ENCODE measurements around the gene DGLUCY. TPM values are rescaled to one million over a fixed set of nuclear protein-coding genes. Genes with fewer than 3 reads are reported as not detected.
"Not testable (repeated sequence)": the region's sequence is repeated elsewhere in the genome, so short reads cannot be mapped to it uniquely, and the experiment has no call there.

The DGLUCY gene
- total RNA-seq, 2 experiments from 2014 or later = 46.3 to 55.2 TPM

DNA sequence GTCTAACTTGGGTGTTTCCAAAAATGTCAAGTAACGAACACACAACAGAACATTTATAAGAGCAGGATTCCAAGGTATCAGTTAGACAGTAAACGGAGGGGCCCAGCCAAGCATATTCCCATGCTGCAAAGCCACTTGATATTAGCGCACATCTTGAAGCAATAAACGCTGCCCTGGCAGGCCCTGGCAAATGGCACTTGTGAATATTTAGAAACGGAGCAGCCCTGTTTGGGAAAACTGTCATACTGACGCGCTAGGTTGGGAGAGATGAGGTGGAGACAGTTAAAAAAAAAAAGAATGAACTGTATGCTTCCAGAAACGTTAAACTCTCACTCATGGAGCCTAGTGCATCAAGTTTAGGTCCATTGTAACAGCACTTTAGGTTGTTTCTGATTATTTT, 9.3 kb downstream of the DGLUCY start:
- Mint-ChIP-seq H3K4me1 (peaks cover 46% of the 10 kb centered on the region), H3K27ac (no peak overlapping the region), H3K27me3 (no peaks in the 10 kb centered on the region), H3K9me3 (ENCODE audit: low read depth) (peaks cover 5% of the 10 kb centered on the region), H3K4me3 (no peak overlapping the region), H3K36me3 (ENCODE audit: low read depth) (peaks cover 52% of the 10 kb centered on the region)
- ATAC-seq = no peak
- ChIA-PET POLR2A (no interaction called here), CTCF (interaction anchor here (1.7 kb wide), 1 partner anchor 16 kb away, joined by 5 read pairs; no protein-coding TSS in a partner anchor)
- DNase-seq = no peak
- intact Hi-C loops (cut with DNase I, micrococcal nuclease) = no loop called here

DNA sequence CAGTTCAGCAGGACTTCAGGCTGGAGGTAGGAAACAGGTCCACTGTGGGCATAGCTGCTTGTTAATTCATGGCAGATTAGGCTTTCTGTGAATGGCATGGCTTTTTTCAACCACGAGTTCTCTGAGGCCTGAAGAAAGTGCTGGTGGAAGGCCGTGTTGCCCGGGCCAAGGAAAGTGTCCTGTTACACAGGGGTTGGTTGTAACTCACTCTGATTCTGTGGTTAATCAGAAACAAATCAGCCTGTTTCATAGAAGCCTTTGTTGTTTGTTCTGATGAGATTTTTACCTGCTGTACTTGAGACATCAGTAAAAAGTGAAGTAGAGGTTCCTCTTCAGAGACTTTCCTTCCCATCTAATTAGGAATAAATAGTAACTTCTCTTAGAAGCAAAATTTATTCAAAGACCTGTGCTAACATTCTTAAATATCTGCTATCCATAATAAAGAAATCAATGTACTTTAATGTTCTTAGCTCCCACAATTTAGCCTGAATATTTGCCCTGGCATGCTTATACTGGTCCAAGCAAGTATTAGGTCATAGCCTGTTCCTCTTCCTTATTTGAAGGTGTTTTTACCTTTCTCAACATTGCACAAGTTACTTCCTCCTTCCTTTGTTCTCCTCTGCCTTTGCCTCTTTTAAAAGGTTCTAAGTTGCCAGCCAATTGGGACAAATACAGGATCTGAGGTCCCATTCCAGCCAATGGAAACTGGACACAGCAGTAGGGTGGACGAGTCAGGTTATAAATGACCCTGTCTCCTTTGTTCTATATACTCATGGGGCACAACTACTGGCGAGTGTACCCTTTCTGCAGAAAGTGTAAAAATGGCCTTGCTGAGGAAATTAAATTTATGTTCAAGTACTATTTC, 10.8 kb downstream of the DGLUCY start:
- POLR2A ChIA-PET; DNase-seq; ATAC-seq; intact Hi-C loops (cut with DNase I, micrococcal nuclease); H3K27me3 Mint-ChIP-seq; H3K4me3 Mint-ChIP-seq; H3K9me3 Mint-ChIP-seq (ENCODE audit: low read depth); H3K27ac Mint-ChIP-seq: not testable (repeated sequence)
- H3K36me3 Mint-ChIP-seq (ENCODE audit: low read depth) = peaks cover 38% of the 10 kb centered on the region
- CTCF ChIA-PET = interaction anchor here (1.7 kb wide), 1 partner anchor 18 kb away, joined by 5 read pairs; no protein-coding TSS in a partner anchor
- H3K4me1 Mint-ChIP-seq = peaks cover 37% of the 10 kb centered on the region

DNA sequence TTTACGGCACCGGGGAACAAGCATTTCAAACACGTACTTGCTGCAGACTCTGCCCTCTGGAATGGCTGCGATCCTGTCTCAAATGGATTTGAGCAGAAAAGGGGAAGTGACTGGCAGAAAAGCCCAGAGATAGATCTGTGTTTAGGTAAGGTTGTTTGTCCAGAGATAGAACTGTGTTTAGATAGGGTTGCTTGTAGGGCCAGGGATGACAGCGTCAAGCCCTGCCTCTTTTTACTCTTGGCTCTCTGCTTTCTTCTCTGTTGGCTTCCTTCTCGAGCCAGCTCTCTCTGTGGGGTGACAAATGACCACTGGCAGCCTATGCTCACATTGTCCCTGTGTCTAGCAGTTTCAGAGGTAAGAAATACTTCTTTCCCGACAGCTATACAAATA, 11.4 kb downstream of the DGLUCY start:
- DNase-seq (no peak), ATAC-seq (no peak)
- no peaks in the 10 kb centered on the region for H3K9me3 Mint-ChIP-seq (ENCODE audit: low read depth)
- H3K4me1 Mint-ChIP-seq = peaks cover 32% of the 10 kb centered on the region
- no peak overlapping the region for H3K4me3 Mint-ChIP-seq
- H3K27ac Mint-ChIP-seq = no peak overlapping the region
- CTCF ChIA-PET = no interaction called here
- POLR2A ChIA-PET = no interaction called here
- intact Hi-C loops (cut with DNase I, micrococcal nuclease) = no loop called here
- no peaks in the 10 kb centered on the region for H3K27me3 Mint-ChIP-seq
- H3K36me3 Mint-ChIP-seq (ENCODE audit: low read depth) = peaks cover 33% of the 10 kb centered on the region

- Mint-ChIP-seq H3K9me3 (ENCODE audit: low read depth) (no peaks in the 10 kb centered on the region), H3K4me1 (peaks cover 29% of the 10 kb centered on the region), H3K27ac (no peak overlapping the region), H3K36me3 (ENCODE audit: low read depth) (peaks cover 31% of the 10 kb centered on the region), H3K4me3 (no peak overlapping the region), H3K27me3 (no peaks in the 10 kb centered on the region)
- no peak for DNase-seq
- no peak for ATAC-seq
- POLR2A ChIA-PET = no interaction called here
- CTCF ChIA-PET = no interaction called here
- intact Hi-C loops (cut with DNase I, micrococcal nuclease) = no loop called here
Observed at GRCh38 chr14:91125801-91126200, 11.9 kb downstream of the DGLUCY start.

GRCh38 chr14:91126761-91127160, 12.9 kb downstream of the DGLUCY start:
- CTCF ChIA-PET = interaction anchor here (1.4 kb wide), 1 partner anchor 12 kb away, joined by 3 read pairs; no protein-coding TSS in a partner anchor
- POLR2A ChIA-PET = no interaction called here
- DNase-seq = no peak
- peaks cover 25% of the 10 kb centered on the region for H3K4me1 Mint-ChIP-seq
- intact Hi-C loops (cut with DNase I, micrococcal nuclease) = no loop called here
- H3K36me3 Mint-ChIP-seq (ENCODE audit: low read depth) = peaks cover 33% of the 10 kb centered on the region
- no peak for ATAC-seq
- H3K9me3 Mint-ChIP-seq (ENCODE audit: low read depth) = no peaks in the 10 kb centered on the region
- H3K27ac Mint-ChIP-seq = no peak overlapping the region
- H3K4me3 Mint-ChIP-seq = no peak overlapping the region
- H3K27me3 Mint-ChIP-seq = no peaks in the 10 kb centered on the region

DNA sequence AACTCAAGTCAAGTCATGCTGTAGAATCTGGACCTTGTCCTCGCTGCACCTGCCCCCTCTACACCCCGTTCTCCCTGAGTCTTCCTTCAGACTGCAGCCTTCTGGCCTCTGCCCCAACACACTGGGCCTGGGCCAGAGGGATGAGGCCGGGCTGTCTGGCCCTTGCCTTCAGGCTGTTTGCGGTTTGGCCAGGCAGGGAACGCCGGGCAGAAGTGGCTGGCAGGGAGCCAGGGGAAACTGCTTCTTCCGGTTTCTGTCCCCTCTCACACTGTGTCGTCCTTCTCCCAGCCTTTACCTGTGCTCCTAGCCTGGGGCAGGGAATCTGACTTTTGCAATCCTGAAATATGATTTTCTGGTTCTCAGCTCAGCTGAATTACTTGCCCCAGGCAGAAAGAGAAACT, 13.5 kb downstream of the DGLUCY start:
- intact Hi-C loops (cut with DNase I, micrococcal nuclease) = no loop called here
- DNase-seq (no peak), ATAC-seq (no peak)
- H3K4me3 Mint-ChIP-seq = no peak overlapping the region
- H3K27me3 Mint-ChIP-seq = no peaks in the 10 kb centered on the region
- peaks cover 38% of the 10 kb centered on the region for H3K36me3 Mint-ChIP-seq (ENCODE audit: low read depth)
- H3K4me1 Mint-ChIP-seq = peaks cover 23% of the 10 kb centered on the region
- no peaks in the 10 kb centered on the region for H3K9me3 Mint-ChIP-seq (ENCODE audit: low read depth)
- H3K27ac Mint-ChIP-seq = no peak overlapping the region
- ChIA-PET CTCF (interaction anchor here (0.6 to 1.4 kb wide), 3 partner anchors 12 to 52 kb away, joined by 3 to 5 read pairs (median 5); no protein-coding TSS in a partner anchor), POLR2A (interaction anchor here (1.1 kb wide), 1 partner anchor 158 kb away, joined by 3 read pairs; no protein-coding TSS in a partner anchor)

- Mint-ChIP-seq H3K4me3 (no peak overlapping the region), H3K27ac (no peak overlapping the region), H3K4me1 (peaks cover 20% of the 10 kb centered on the region), H3K36me3 (ENCODE audit: low read depth) (peaks cover 38% of the 10 kb centered on the region), H3K9me3 (ENCODE audit: low read depth) (no peaks in the 10 kb centered on the region), H3K27me3 (no peaks in the 10 kb centered on the region)
- no peak for ATAC-seq
- intact Hi-C loops (cut with DNase I, micrococcal nuclease) = no loop called here
- no peak for DNase-seq
- ChIA-PET CTCF (interaction anchor here (0.7 kb wide), 1 partner anchor 51 kb away, joined by 5 read pairs; no protein-coding TSS in a partner anchor), POLR2A (interaction anchor here (1.1 kb wide), 1 partner anchor 158 kb away, joined by 3 read pairs; no protein-coding TSS in a partner anchor)
Observed at GRCh38 chr14:91127924-91128323, 14.1 kb downstream of the DGLUCY start.

DNA sequence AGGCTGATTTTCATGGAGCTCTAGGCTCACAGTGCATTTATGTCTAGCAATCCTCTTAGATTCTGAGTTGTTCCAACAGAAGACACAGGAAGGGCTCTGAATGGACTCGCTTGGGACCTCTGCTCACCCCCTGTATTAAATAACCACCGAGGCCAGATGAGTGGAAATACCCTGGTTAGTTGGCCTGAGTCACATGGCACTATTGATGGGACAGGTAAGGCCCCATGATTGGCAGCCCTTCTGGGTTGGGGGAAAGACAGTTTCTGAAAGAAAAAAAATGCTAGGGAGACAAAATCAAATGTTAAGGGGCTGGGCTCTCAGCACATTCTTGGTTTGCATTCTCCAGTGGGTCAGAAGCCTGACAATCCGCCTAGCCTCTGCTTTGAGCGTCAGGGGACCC, 14.8 kb downstream of the DGLUCY start:
- Mint-ChIP-seq H3K27ac (no peak overlapping the region), H3K36me3 (ENCODE audit: low read depth) (peaks cover 39% of the 10 kb centered on the region), H3K4me1 (peaks cover 19% of the 10 kb centered on the region), H3K4me3 (no peak overlapping the region), H3K27me3 (no peaks in the 10 kb centered on the region), H3K9me3 (ENCODE audit: low read depth) (no peaks in the 10 kb centered on the region)
- POLR2A ChIA-PET = no interaction called here
- DNase-seq (no peak), ATAC-seq (no peak)
- CTCF ChIA-PET = no interaction called here
- intact Hi-C loops (cut with DNase I, micrococcal nuclease) = no loop called here

DNA sequence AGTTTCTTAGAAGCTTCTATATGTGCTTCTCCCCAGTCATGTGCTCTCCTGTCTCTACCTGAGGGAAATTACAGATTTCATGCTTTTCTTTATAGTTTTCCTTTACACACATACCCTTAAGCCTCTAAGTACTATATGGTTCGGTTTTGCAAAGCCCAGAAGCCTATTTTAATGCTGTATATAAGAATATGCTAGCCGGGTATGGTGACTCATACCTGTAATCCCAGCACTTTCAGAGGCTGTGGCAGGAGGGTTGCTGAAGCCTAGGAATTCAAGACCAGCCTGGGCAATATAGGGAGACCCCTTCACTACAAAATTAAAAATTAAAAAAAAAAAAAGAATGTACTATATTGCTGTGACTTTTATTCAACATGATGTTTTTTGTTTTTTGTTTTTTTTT, 15.4 kb downstream of the DGLUCY start:
- Mint-ChIP-seq H3K9me3 (ENCODE audit: low read depth) (no peaks in the 10 kb centered on the region), H3K36me3 (ENCODE audit: low read depth) (peaks cover 39% of the 10 kb centered on the region), H3K27ac (no peak overlapping the region), H3K4me1 (peaks cover 16% of the 10 kb centered on the region), H3K4me3 (no peak overlapping the region), H3K27me3 (no peaks in the 10 kb centered on the region)
- DNase-seq = no peak
- no peak for ATAC-seq
- POLR2A ChIA-PET = no interaction called here
- CTCF ChIA-PET = no interaction called here
- intact Hi-C loops (cut with DNase I, micrococcal nuclease) = no loop called here

DNA sequence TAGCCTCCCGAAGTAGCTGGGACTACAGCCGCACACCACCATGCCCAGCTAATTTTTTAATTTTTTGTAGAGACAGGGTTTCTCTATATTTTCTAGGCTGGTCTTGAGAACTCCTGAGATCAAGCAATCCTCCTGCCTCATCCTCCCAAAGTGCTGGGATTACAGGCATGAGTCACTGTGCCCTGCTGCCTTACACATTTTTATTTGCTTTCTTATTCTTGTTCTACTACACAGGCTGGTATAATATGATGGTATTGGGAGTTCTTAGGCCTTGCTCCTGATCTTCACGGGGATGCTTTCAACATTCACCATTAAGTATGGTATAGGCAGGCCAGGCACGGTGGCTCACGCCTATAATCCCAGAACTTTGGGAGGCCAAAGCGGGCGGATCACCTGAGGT, 21.2 kb downstream of the DGLUCY start:
- intact Hi-C loops (cut with DNase I, micrococcal nuclease) = no loop called here

GRCh38 chr14:91138511-91139359, 24.9 kb downstream of the DGLUCY start:
- Mint-ChIP-seq H3K27me3 (no peaks in the 10 kb centered on the region), H3K4me1 (peaks cover 41% of the 10 kb centered on the region), H3K4me3 (no peak overlapping the region), H3K36me3 (ENCODE audit: low read depth) (peaks cover 22% of the 10 kb centered on the region), H3K27ac (peak overlapping the region; percentile 29), H3K9me3 (ENCODE audit: low read depth) (no peaks in the 10 kb centered on the region)
- POLR2A ChIA-PET = no interaction called here
- ATAC-seq (peak; percentile 84), DNase-seq (peak; percentile 72)
- CTCF ChIA-PET = interaction anchor here (0.7 to 2.5 kb wide), 17 partner anchors 12 to 314 kb away, joined by 3 to 17 read pairs (median 4); no protein-coding TSS in a partner anchor
- intact Hi-C loops (cut with DNase I, micrococcal nuclease) = loop anchor here in 1 of 2 experiments (1.0 kb wide), 2 partner anchors 75 to 235 kb away; no protein-coding TSS in a partner anchor

More for the DNA sequence above, 21.2 kb downstream of the DGLUCY start:
- Mint-ChIP-seq H3K4me1 (peaks cover 18% of the 10 kb centered on the region), H3K4me3 (no peak overlapping the region), H3K27me3 (no peaks in the 10 kb centered on the region), H3K36me3 (ENCODE audit: low read depth) (peaks cover 29% of the 10 kb centered on the region), H3K9me3 (ENCODE audit: low read depth) (no peaks in the 10 kb centered on the region), H3K27ac (no peak overlapping the region)
- POLR2A ChIA-PET = no interaction called here
- CTCF ChIA-PET = no interaction called here
- ATAC-seq (no peak), DNase-seq (no peak)

All from activated CD4-positive, alpha-beta T cell treated with anti-CD3 and anti-CD28 coated beads for 36 hours (primary cell).